Subcutaneous adipose tissue (tissue), 4 donors: ENCODE data around the gene MSANTD2. TPM values are rescaled to one million over a fixed set of nuclear protein-coding genes. Genes with fewer than 3 reads are reported as not detected.

Source experiments
- total RNA-seq, 4 donors: library from RNA; depleted of rRNA; stranded (reverse); fragments of >200 nt; gene quantifications; one replicate each; pipeline ENCODE4 v1.1.0, GENCODE V29; 2016
- TF ChIP-seq, protein P1 (sequence below): fragments of 450-650 bp; IDR thresholded peaks from one replicate; pipeline ENCODE4 v1.5.1; 2016; ENCODE audit warnings: low read depth, mild to moderate bottlenecking, control low read depth, antibody characterized with exemption, moderate library complexity

MSANTD2 gene
- total RNA-seq, 4 donors from 2014 or later: 11.6 to 23.9 (median 15.0) TPM

GRCh38 chr11:124769806-124770774 lies 30.1 kb downstream of the MSANTD2 start:
- TF ChIP-seq, protein P1, sequence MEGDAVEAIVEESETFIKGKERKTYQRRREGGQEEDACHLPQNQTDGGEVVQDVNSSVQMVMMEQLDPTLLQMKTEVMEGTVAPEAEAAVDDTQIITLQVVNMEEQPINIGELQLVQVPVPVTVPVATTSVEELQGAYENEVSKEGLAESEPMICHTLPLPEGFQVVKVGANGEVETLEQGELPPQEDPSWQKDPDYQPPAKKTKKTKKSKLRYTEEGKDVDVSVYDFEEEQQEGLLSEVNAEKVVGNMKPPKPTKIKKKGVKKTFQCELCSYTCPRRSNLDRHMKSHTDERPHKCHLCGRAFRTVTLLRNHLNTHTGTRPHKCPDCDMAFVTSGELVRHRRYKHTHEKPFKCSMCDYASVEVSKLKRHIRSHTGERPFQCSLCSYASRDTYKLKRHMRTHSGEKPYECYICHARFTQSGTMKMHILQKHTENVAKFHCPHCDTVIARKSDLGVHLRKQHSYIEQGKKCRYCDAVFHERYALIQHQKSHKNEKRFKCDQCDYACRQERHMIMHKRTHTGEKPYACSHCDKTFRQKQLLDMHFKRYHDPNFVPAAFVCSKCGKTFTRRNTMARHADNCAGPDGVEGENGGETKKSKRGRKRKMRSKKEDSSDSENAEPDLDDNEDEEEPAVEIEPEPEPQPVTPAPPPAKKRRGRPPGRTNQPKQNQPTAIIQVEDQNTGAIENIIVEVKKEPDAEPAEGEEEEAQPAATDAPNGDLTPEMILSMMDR: no peak

DNA sequence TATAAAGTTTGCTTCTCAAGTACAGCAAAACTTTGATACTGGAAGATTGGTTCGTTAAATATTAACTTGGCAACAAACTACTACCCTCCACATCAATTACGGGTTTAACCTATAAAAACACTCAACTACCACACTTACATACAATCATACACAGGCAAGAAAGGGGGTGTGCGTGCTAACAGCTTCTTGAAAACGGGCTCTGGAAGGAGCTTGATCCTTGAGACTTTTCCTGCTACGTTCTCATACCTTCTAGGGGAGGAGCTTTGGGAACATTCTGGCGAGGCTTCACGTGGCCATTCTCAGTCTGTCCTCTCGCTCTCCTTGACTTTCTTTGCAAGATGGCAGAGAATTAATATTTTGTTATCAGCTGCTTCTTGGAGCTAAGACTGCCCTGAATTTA lies 31.3 kb downstream of the MSANTD2 start:
- TF ChIP-seq, protein P1: no peak

DNA sequence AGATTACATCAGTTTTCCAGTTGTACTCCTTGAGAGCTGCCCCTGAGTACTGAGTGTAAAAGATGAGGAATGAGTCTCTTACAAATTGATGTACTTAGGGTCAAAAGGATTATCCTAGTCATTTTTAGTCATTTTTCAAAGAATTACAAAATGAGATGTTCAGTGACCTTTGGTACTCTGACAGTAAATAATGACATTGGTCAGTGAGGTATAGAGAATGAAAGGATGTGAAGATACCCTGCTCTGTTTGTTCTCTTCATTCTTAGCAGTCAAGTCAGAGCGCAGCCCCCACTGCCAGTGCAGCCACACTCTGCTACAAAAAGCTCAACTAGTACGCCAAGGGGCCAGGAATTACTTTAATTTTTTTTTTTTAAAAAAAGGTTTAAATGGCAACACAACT lies 34.0 kb downstream of the MSANTD2 start:
- TF ChIP-seq, protein P1: no peak

GRCh38 chr11:124763156-124763947 lies 36.9 kb downstream of the MSANTD2 start:
- TF ChIP-seq, protein P1: no peak

DNA sequence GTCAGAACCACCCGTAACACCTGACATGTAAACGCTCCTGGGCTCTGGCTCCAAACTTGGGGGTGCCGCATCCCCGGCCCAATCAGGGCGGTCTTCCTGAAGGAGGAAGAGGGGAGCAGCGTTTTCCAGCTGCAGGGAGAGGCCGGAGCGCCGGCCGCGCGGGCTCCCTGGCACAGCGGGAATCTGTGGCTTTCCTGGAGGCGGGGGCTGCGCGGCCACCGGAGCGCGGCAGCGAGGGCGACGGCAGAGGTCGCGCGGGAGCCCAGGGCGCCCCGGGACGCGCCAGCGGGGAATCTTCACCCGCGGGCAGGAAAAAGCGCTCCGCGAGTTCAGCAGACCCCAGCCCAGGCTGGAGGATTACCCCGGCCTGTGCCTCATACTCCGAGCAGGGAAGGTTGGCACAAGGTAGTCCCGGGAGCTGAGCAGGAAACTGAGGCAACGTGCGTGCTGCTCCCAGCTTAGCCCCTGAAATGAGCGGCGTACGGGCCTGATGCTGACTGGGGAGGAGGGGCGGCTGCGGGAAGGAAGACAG lies 37.5 kb downstream of the MSANTD2 start:
- TF ChIP-seq, protein P1: no peak

- TF ChIP-seq, protein P1: no peak
These were observed 38.0 kb downstream of the MSANTD2 start, which contains the start of gene ESAM for GRCh38 chr11:124762105-124762623. TSS of gene ESAM (minus strand) at chr11:124762290. CDS start at chr11:124762154, 136 bp downstream.
